Type B pancreatic cell (in vitro differentiated cells): Measurements from ENCODE around the gene LTBP1. TPM values are rescaled to one million over a fixed set of nuclear protein-coding genes. Genes with fewer than 3 reads are reported as not detected.

ENCODE experiments used
- DNase-seq: peaks from one replicate; pipeline ENCODE4 v3.0.0; 2021; ENCODE audit warnings: mixed read lengths; ENCODE audit not compliant: unreplicated experiment; ENCODE audit errors: extremely low spot score
- H3K27ac Mint-ChIP-seq: 2 replicates; pipeline ENCODE4 v1.8.0; 2021; ENCODE audit warnings: mild to moderate bottlenecking, mixed read lengths
- H3K27me3 Mint-ChIP-seq: 2 replicates; pipeline ENCODE4 v1.8.0; 2021; ENCODE audit warnings: mixed read lengths
- H3K36me3 Mint-ChIP-seq: 2 replicates; pipeline ENCODE4 v1.8.0; 2021; ENCODE audit warnings: mixed read lengths
- H3K4me1 Mint-ChIP-seq: one replicate; pipeline ENCODE4 v1.8.0; 2021; ENCODE audit warnings: mixed read lengths; ENCODE audit not compliant: unreplicated experiment
- H3K4me3 Mint-ChIP-seq: 2 replicates; pipeline ENCODE4 v1.8.0; 2021; ENCODE audit warnings: mild to moderate bottlenecking, mixed read lengths
- H3K9me3 Mint-ChIP-seq: 2 replicates; pipeline ENCODE4 v1.8.0; 2021; ENCODE audit warnings: mixed read lengths
- total RNA-seq: library from RNA; stranded (reverse); gene quantifications from 2 replicates; pipeline ENCODE4 v1.2.1, GENCODE V29; 2021; ENCODE audit warnings: low replicate concordance
- TF ChIP-seq, protein P1 (sequence below): fragments of 200-600 bp; sonication (generic); conservative IDR thresholded peaks from 2 replicates; pipeline ENCODE4 v1.5.0; 2021; ENCODE audit warnings: antibody characterized with exemption, mild to moderate bottlenecking

LTBP1 gene
- total RNA-seq, 1 donor from 2014 or later, result 53.3 TPM

DNA sequence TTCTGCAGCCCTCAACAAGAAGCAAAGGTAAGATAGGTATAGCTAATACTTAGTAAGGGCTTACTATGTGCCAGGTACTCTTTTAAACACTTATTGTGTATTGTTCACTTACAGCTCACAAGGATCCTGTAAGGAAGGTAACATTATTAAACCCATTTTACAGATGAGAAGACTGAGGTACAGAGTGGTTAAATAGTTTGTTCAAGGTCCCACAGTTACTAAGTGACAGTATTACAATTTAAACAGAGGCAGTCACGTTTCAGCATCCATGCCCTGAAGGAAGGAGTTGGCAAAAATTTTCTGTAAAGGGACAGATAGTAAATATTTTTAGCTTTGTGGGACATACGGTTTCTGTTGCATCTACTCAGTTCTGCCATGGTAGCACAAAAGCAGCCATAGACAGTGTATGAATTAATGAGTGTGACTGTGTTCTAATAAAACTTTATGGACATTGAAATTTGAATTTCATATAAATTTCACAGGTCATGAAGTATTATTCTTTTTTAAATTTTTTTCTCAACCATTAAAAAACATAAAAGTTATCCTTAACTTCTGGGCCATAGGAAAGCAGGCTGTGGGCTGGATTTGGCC is 75.7 kb downstream of the LTBP1 start:
- Mint-ChIP-seq H3K9me3 (peaks cover 6% of the 10 kb centered on the region), H3K4me3 (no peak overlapping the region), H3K27me3 (no peaks in the 10 kb centered on the region), H3K4me1 (peaks cover 41% of the 10 kb centered on the region), H3K36me3 (peaks cover 21% of the 10 kb centered on the region), H3K27ac (no peak overlapping the region)
- no peak for DNase-seq
- TF ChIP-seq, protein P1, sequence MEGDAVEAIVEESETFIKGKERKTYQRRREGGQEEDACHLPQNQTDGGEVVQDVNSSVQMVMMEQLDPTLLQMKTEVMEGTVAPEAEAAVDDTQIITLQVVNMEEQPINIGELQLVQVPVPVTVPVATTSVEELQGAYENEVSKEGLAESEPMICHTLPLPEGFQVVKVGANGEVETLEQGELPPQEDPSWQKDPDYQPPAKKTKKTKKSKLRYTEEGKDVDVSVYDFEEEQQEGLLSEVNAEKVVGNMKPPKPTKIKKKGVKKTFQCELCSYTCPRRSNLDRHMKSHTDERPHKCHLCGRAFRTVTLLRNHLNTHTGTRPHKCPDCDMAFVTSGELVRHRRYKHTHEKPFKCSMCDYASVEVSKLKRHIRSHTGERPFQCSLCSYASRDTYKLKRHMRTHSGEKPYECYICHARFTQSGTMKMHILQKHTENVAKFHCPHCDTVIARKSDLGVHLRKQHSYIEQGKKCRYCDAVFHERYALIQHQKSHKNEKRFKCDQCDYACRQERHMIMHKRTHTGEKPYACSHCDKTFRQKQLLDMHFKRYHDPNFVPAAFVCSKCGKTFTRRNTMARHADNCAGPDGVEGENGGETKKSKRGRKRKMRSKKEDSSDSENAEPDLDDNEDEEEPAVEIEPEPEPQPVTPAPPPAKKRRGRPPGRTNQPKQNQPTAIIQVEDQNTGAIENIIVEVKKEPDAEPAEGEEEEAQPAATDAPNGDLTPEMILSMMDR, result no peak

DNA sequence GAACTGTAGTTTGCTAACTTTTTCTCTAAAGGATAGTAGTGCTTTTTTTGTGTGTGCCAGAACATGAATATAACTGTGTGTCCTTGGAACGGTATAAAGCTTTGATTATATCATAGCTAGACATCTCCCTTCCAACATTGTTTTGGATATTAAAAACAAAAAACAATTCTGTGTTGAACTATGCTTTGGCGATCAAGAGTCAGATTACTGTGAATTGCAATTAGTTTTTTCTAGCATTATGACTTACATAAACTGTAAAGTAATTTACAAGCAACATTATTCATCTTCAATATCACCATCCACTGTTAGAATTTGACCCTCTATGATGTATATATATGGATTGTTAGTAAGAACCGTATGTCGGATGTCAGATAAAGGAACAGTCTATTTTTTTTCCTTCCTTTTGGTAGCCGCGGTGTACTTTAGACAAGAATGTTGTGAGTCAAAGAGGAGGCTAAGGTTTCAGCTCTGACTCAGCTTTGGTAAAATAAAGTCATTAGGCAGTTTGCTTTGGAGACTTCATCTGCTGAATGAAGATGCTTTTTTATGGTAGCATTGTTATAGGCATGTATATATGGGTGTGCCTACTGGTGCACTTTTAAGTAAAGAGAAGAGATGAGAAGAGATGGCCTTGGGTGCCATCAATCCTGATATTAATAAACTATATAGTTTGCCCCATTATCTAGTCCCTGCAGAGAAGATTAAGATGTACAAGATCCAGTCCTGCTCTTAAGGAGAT is 76.4 kb downstream of the LTBP1 start:
- H3K9me3 Mint-ChIP-seq, result peaks cover 6% of the 10 kb centered on the region
- no peak overlapping the region for H3K4me3 Mint-ChIP-seq
- TF ChIP-seq, protein P1, result no peak
- no peak overlapping the region for H3K27ac Mint-ChIP-seq
- DNase-seq, result no peak
- peaks cover 21% of the 10 kb centered on the region for H3K36me3 Mint-ChIP-seq
- peaks cover 39% of the 10 kb centered on the region for H3K4me1 Mint-ChIP-seq
- no peaks in the 10 kb centered on the region for H3K27me3 Mint-ChIP-seq

DNA sequence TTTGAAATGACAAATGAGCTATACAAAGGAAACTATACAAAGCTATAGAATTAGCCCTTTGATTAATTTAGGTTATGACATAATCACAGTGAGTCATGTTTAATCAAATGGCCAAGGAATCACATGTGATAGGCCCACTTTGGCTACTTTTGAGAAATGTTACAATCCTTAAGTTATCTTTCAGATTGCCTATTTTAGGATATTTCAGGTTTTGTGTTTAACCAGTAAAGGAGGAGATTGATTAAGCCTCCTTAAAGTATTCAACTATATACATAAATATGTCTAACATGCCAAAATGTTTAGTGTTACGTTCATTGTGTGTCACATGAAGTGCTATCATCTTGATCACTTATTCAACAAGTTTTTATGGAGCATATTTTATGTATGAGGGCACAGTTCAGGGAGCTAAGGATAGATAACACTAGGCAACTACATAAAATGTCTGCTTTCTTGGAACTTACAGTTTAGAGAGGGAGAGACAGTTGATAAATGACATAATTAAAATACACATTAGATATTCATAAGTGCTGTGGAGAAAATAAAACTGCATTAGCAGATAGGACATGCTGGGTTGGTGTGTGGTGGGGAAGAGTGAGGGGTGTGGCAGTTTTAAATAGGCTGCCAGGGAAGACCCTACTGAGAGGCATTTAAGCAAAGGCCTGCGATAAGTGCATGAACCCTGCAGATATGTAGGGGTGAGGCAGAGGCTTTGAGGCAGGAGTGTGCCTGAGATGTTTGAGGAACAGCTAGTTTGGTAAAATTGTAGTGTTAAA is 77.2 kb downstream of the LTBP1 start:
- no peaks in the 10 kb centered on the region for H3K27me3 Mint-ChIP-seq

DNA sequence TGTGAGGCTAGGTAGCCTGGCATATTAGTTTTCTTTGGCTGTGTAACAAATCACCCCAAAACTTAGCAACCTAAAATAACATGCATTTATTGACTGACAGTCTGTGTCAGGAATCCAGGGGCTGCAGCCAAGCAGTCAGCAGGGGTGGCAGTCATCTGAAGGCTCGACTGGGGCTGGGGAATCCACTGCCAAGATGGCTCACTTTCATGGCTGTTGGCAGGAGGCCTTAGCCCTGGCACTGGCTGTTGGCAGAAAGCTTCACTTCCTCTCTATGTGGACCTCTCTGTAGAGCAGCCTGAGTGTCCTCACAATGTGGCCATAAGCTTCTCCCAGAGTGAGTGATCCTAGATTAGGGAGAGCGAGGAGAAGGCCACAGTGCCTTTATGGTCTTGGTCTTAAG is 78.0 kb downstream of the LTBP1 start:
- peaks cover 39% of the 10 kb centered on the region for H3K4me1 Mint-ChIP-seq
- TF ChIP-seq, protein P1, result no peak

More for the DNA sequence above, 77.2 kb downstream of the LTBP1 start:
- no peak for DNase-seq
- peaks cover 21% of the 10 kb centered on the region for H3K36me3 Mint-ChIP-seq
- no peak overlapping the region for H3K4me3 Mint-ChIP-seq
- TF ChIP-seq, protein P1, result no peak
- H3K9me3 Mint-ChIP-seq, result peaks cover 6% of the 10 kb centered on the region
- no peak overlapping the region for H3K27ac Mint-ChIP-seq
- peaks cover 36% of the 10 kb centered on the region for H3K4me1 Mint-ChIP-seq

DNA sequence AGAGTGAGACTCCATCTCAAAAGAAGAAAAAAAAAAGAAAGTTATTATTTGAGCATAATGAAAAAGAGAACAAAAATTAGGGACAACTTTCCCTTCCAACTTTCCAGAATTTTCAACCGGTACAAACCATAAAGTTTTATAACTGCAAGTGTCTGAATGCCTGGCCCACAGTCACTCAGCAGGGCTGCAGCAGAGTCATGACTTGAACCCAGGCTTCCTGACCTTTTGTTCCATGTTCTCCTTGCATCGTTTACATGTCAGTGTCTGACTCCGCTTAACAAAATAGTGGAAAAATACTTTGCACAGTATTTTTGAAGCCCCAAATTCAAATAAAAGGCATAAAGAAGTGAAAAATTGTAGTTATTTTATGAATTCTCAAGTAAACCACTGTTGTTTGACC is 82.7 kb downstream of the LTBP1 start:
- H3K4me1 Mint-ChIP-seq, result peaks cover 32% of the 10 kb centered on the region

More for the DNA sequence above, 78.0 kb downstream of the LTBP1 start:
- Mint-ChIP-seq H3K27me3 (no peaks in the 10 kb centered on the region), H3K36me3 (peaks cover 21% of the 10 kb centered on the region), H3K4me3 (no peak overlapping the region), H3K9me3 (peaks cover 6% of the 10 kb centered on the region), H3K27ac (no peak overlapping the region)
- DNase-seq, result no peak

More for the DNA sequence above, 82.7 kb downstream of the LTBP1 start:
- no peak overlapping the region for H3K27ac Mint-ChIP-seq
- H3K4me3 Mint-ChIP-seq, result no peak overlapping the region
- H3K9me3 Mint-ChIP-seq, result no peaks in the 10 kb centered on the region
- DNase-seq, result no peak
- peaks cover 15% of the 10 kb centered on the region for H3K36me3 Mint-ChIP-seq
- TF ChIP-seq, protein P1, result no peak
- no peaks in the 10 kb centered on the region for H3K27me3 Mint-ChIP-seq
